Activated T-cell treated with anti-CD3 and anti-CD28 coated beads, Interleukin-2, amount 50 U/mL, for 72 hours (primary cell): ENCODE results near the gene ABR. TPM values are rescaled to one million over a fixed set of nuclear protein-coding genes. Genes with fewer than 3 reads are reported as not detected.

Source experiments
- ATAC-seq, 2 donors: fragments of 150-1000 bp; cut with Tn5 transposase; replicated peaks in 1 of 2; 2 replicates each; pipeline ENCODE4 v1.10.0; 2021; ENCODE audit warnings: moderate library complexity in 2 of 2, mild to moderate bottlenecking in 1 of 2
- DNase-seq, 2 donors: peaks; one replicate each; pipeline ENCODE4 v3.0.0; 2021 to 2022; ENCODE audit warnings: mixed read lengths in 1 of 2
- H3K27ac Mint-ChIP-seq: one replicate; pipeline ENCODE4 v1.8.0; 2022; ENCODE audit warnings: mild to moderate bottlenecking, moderate library complexity, mixed read lengths
- H3K27me3 Mint-ChIP-seq: one replicate; pipeline ENCODE4 v1.8.0; 2022; ENCODE audit warnings: low read depth, mixed read lengths
- H3K36me3 Mint-ChIP-seq, 2 donors: one replicate each; pipeline ENCODE4 v1.8.0; 2022; ENCODE audit warnings: mixed read lengths in 2 of 2, mild to moderate bottlenecking in 1 of 2; ENCODE audit not compliant: insufficient read depth in 2 of 2
- H3K4me1 Mint-ChIP-seq: one replicate; pipeline ENCODE4 v1.8.0; 2022; ENCODE audit warnings: low read depth, mixed read lengths
- H3K4me3 Mint-ChIP-seq, 2 donors: one replicate each; pipeline ENCODE4 v1.8.0; 2022; ENCODE audit warnings: mild to moderate bottlenecking in 2 of 2, mixed read lengths in 2 of 2, moderate library complexity in 2 of 2
- H3K9me3 Mint-ChIP-seq, 2 donors: one replicate each; pipeline ENCODE4 v1.8.0; 2022; ENCODE audit warnings: mixed read lengths in 2 of 2
- total RNA-seq, 2 donors: library from RNA; stranded (reverse); gene quantifications; one replicate each; pipeline ENCODE4 v1.2.3, GENCODE V29; 2022

Gene ABR
- total RNA-seq, 2 donors from 2014 or later = 65.8 to 70.8 TPM

DNA sequence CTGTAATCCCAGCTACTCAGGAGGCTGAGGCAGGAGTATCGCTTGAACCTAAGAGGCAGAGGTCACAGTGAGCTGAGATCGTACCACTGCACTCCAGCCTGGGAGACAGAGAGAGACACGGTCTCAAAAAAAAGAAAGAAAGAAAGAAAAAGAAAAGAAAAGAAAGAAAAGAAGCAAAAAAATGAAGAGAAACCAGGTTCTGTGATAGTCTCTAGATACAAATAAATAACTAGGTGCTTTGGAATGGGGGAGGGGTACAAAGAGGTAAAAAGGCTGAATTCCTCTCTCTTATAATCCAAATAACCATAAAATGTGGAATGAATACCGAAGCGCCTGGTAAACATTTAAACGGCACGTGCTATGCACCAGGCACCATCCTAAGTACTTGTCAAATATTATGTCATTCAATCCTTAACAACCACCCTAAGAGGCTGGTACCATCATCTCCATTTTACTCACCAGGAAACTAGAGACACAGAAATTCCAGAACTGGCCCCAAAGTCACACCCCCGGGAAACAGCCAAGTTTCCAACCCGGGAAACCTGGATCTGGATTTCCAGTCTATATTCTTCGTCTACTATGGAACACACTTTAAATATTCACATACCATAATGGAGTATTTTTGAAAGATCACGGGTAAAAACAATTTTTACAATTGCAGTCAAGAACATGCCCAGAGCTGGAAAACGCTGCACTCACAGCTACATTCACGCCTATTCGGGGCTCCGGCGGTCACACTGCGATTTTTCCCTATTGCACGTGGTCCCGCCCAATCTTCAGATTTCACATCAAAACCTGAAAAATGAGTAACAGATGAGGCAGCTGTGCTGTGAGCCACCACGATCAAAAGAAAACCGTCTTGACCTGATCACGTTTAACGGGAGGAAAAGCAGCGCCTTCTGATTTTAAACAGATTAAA, 210.7 kb downstream of the ABR start:
- peaks cover 6% of the 10 kb centered on the region for H3K4me1 Mint-ChIP-seq
- ATAC-seq = no peak
- H3K27me3 Mint-ChIP-seq = peaks cover 34% of the 10 kb centered on the region
- no peaks in the 10 kb centered on the region for H3K36me3 Mint-ChIP-seq
- H3K4me3 Mint-ChIP-seq = peak overlapping the region; percentile 46 to 55
- no peak overlapping the region for H3K27ac Mint-ChIP-seq
- no peak for DNase-seq
- no peaks in the 10 kb centered on the region for H3K9me3 Mint-ChIP-seq

DNA sequence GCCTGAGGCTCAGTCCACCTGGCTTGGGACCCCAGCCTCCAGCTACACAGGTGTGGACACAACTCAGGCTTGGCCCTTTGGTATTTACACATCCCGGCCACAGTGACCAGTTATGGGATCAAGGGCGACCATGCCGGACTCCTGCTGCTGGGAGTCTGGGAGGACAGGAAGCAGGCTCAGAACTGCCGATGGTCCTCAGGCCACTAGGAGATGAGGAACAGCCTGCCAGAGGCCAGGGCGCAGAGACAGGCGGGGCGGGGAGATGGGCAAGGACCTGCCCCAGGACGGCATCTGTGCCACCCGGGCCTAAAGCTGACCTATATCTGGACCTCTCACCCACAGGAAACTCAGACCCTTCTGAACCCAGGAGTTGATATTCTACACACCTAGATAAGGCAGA, 212.7 kb downstream of the ABR start:
- ATAC-seq (no peak), DNase-seq (no peak)
- H3K27me3 Mint-ChIP-seq = peaks cover 35% of the 10 kb centered on the region
- H3K27ac Mint-ChIP-seq = no peak overlapping the region
- H3K9me3 Mint-ChIP-seq = no peaks in the 10 kb centered on the region
- no peaks in the 10 kb centered on the region for H3K36me3 Mint-ChIP-seq
- H3K4me3 Mint-ChIP-seq = no peak overlapping the region
- H3K4me1 Mint-ChIP-seq = peaks cover 6% of the 10 kb centered on the region

DNA sequence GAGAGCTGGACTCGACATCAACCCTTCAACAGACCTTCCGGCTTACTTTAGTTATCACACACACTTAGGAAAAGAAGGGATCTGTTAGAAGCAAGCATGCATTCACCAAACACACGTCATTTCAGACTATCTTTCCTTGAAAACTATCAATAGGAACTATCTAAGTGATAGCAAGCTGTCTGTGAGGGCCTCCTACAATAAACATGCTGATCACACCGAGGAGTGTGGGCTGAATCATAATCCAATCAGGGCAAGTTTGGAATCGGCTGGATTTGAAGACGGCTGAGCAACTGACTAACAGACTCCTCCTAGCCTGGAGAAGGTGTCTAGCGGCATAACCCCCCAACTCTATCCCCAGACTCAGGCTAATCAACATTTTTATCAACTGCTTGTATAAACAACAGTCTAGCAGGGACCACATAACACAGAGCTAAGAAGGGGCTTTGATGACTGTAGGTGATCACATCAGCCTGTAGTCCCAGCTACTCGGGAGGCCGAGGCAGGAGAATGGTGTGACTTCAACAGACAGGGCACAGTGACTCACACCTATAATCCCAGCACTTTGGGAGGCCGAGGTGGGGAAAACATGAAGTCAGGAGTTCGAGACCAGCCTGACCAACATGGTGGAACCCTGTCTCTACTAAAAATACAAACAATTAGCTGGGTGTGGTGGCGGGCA, 214.3 kb downstream of the ABR start:
- no peak overlapping the region for H3K4me3 Mint-ChIP-seq
- peaks cover 39% of the 10 kb centered on the region for H3K27me3 Mint-ChIP-seq
- DNase-seq (no peak), ATAC-seq (no peak)
- H3K9me3 Mint-ChIP-seq = no peaks in the 10 kb centered on the region
- no peaks in the 10 kb centered on the region for H3K36me3 Mint-ChIP-seq
- peaks cover 6% of the 10 kb centered on the region for H3K4me1 Mint-ChIP-seq
- no peak overlapping the region for H3K27ac Mint-ChIP-seq

- no peak overlapping the region for H3K4me3 Mint-ChIP-seq
- H3K36me3 Mint-ChIP-seq = no peaks in the 10 kb centered on the region
- H3K9me3 Mint-ChIP-seq = no peaks in the 10 kb centered on the region
- peaks cover 33% of the 10 kb centered on the region for H3K27me3 Mint-ChIP-seq
- no peak for ATAC-seq
- peaks cover 4% of the 10 kb centered on the region for H3K4me1 Mint-ChIP-seq
- DNase-seq = no peak
- H3K27ac Mint-ChIP-seq = no peak overlapping the region
Measured at GRCh38 chr17:964876-965275, 214.9 kb downstream of the ABR start.

- Mint-ChIP-seq H3K36me3 (no peaks in the 10 kb centered on the region), H3K4me3 (no peak overlapping the region), H3K27ac (no peak overlapping the region), H3K27me3 (peaks cover 18% of the 10 kb centered on the region), H3K9me3 (no peaks in the 10 kb centered on the region), H3K4me1 (no peaks in the 10 kb centered on the region)
- no peak for DNase-seq
- no peak for ATAC-seq
Measured at GRCh38 chr17:962670-963069, 217.1 kb downstream of the ABR start.

- H3K36me3 Mint-ChIP-seq = no peaks in the 10 kb centered on the region
- H3K4me1 Mint-ChIP-seq = no peaks in the 10 kb centered on the region
- ATAC-seq = no peak
- no peak overlapping the region for H3K4me3 Mint-ChIP-seq
- H3K9me3 Mint-ChIP-seq = no peaks in the 10 kb centered on the region
- peaks cover 18% of the 10 kb centered on the region for H3K27me3 Mint-ChIP-seq
- H3K27ac Mint-ChIP-seq = no peak overlapping the region
- no peak for DNase-seq
Measured at GRCh38 chr17:962166-962565, 217.6 kb downstream of the ABR start.

DNA sequence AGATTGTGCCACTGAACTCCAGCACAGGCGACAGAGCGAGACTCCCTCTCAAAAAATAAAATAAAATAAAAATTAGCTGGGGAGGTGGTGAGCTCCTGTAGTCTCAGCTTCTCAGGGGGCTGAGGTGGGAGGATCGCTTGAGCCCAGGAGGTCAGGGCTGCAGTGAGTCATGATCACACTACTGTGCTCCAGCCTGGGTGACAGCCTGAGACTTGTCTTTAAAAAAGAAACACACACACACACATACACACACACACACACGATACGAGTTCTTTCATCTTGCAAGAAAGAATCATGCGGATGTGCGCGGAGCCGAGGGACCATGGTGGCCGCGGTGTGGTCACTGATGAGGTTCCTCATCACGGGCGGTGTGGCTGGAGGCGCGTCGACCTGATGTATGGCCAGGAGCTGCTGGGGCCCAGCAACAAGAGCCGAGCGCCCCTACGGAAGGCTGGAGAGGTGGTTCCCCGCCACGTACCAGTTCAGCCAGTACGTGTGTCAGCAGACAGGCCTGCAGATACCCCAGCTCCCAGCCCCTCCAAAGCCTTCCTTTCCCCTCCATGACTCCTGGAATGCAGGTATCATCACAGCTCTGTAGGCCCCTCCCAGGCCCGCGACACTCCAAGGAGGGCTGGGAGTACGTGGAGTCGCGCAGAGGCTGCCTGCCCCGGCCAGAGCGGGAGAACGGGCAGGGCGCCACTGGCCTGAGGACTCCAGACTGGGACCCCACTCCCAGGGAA, 220.9 kb downstream of the ABR start:
- H3K4me3 Mint-ChIP-seq = no peak overlapping the region
- H3K27me3 Mint-ChIP-seq = peaks cover 9% of the 10 kb centered on the region
- no peaks in the 10 kb centered on the region for H3K36me3 Mint-ChIP-seq
- no peaks in the 10 kb centered on the region for H3K4me1 Mint-ChIP-seq
- no peaks in the 10 kb centered on the region for H3K9me3 Mint-ChIP-seq
- DNase-seq (no peak), ATAC-seq (no peak)
- H3K27ac Mint-ChIP-seq = no peak overlapping the region

GRCh38 chr17:957856-958421, 221.8 kb downstream of the ABR start:
- no peak for ATAC-seq
- Mint-ChIP-seq H3K4me3 (no peak overlapping the region), H3K4me1 (no peaks in the 10 kb centered on the region), H3K9me3 (no peaks in the 10 kb centered on the region), H3K27ac (no peak overlapping the region), H3K27me3 (peaks cover 9% of the 10 kb centered on the region), H3K36me3 (no peaks in the 10 kb centered on the region)
- DNase-seq = no peak

- Mint-ChIP-seq H3K27me3 (peaks cover 3% of the 10 kb centered on the region), H3K4me3 (no peak overlapping the region), H3K27ac (no peak overlapping the region), H3K9me3 (no peaks in the 10 kb centered on the region), H3K4me1 (no peaks in the 10 kb centered on the region), H3K36me3 (no peaks in the 10 kb centered on the region)
- ATAC-seq (no peak), DNase-seq (no peak)
Measured at GRCh38 chr17:956905-957304, 222.9 kb downstream of the ABR start.

- peaks cover 11% of the 10 kb centered on the region for H3K27me3 Mint-ChIP-seq
- ATAC-seq (no peak), DNase-seq (no peak)
- no peaks in the 10 kb centered on the region for H3K9me3 Mint-ChIP-seq
- H3K4me3 Mint-ChIP-seq = no peak overlapping the region
- no peak overlapping the region for H3K27ac Mint-ChIP-seq
- no peaks in the 10 kb centered on the region for H3K4me1 Mint-ChIP-seq
- H3K36me3 Mint-ChIP-seq = no peaks in the 10 kb centered on the region
Measured at GRCh38 chr17:954431-955164, 225.2 kb downstream of the ABR start.

- Mint-ChIP-seq H3K27ac (no peak overlapping the region), H3K4me3 (no peak overlapping the region), H3K36me3 (no peaks in the 10 kb centered on the region), H3K27me3 (peaks cover 11% of the 10 kb centered on the region), H3K4me1 (no peaks in the 10 kb centered on the region), H3K9me3 (no peaks in the 10 kb centered on the region)
- no peak for DNase-seq
- ATAC-seq = no peak
Measured at GRCh38 chr17:953767-954166, 226.0 kb downstream of the ABR start.
